Measurements from ENCODE around the gene SMARCAL1.

SMARCAL1 gene

GRCh38 chr2:216498379-216499352 lies 86.4 kb downstream of the SMARCAL1 start, which contains the start of gene RPL37A (continued):
- TF ChIP-seq PATZ1 (tag by site-specific recombination; IDR thresholded peaks at IDR 0.05) (0 out of 2 replicates have a peak, but pooled peaks have one; percentile 45), ZNF501 (tag by site-specific recombination; IDR thresholded peaks at IDR 0.05) (peak; percentile 91), ZNF24 (tag by site-specific recombination; IDR thresholded peaks at IDR 0.05) (peak; percentile 39), ZFP37 (tag by site-specific recombination; IDR thresholded peaks at IDR 0.05) (peak; percentile 93), HOXC10 (CRISPR knock-in tag; IDR thresholded peaks at IDR 0.05) (no peak), ZBTB21 (tag by site-specific recombination; IDR thresholded peaks at IDR 0.05) (0 out of 2 replicates have a peak, but pooled peaks have one; percentile 11)

GRCh38 chr2:216499641-216500218 lies 87.4 kb downstream of the SMARCAL1 start:
- Histone ChIP-seq H3K27ac (ENCODE audit: extremely low read depth, low read depth, low read length) (peak overlapping the region; percentile 98; the same call in 1 of the 2 replicates), H3K4me1 (ENCODE audit: control insufficient read depth, insufficient read depth, low read length) (peaks cover 8% of the 10 kb centered on the region; the same call in 1 of the 2 replicates), H3K36me3 (ENCODE audit: control insufficient read depth in 2 of 2, insufficient read depth in 1 of 2, low read length in 2 of 2) (peaks cover 46 to 58% of the 10 kb centered on the region in 2 experiments), H3K9me3 (ENCODE audit: control insufficient read depth, insufficient read depth, low read depth, low read length) (no peaks in the 10 kb centered on the region), H3K4me3 (ENCODE audit: low read depth, low read length) (peak overlapping the region; percentile 95)
- TF ChIP-seq ZSCAN30 (tag by site-specific recombination; IDR thresholded peaks at IDR 0.05) (no peak), KLF9 (tag by site-specific recombination; IDR thresholded peaks at IDR 0.05; ENCODE audit: low read depth) (no peak), ZNF335 (tag by site-specific recombination; conservative IDR thresholded peaks at IDR 0.05) (no peak), ZNF549 (tag by site-specific recombination; IDR thresholded peaks at IDR 0.05) (no peak), ZBTB6 (tag by site-specific recombination; IDR thresholded peaks at IDR 0.05) (no peak), ZNF521 (tag by site-specific recombination; IDR thresholded peaks at IDR 0.05) (no peak), ZNF311 (tag by site-specific recombination; IDR thresholded peaks at IDR 0.05; ENCODE audit: borderline replicate concordance) (no peak), ZIC2 (tag by site-specific recombination; IDR thresholded peaks at IDR 0.05) (no peak), ZNF621 (tag by site-specific recombination; IDR thresholded peaks at IDR 0.05) (no peak), ZNF184 (tag by site-specific recombination; IDR thresholded peaks at IDR 0.05) (no peak), ZNF175 (tag by site-specific recombination; IDR thresholded peaks at IDR 0.05) (no peak), ZNF48 (tag by site-specific recombination; IDR thresholded peaks at IDR 0.05) (no peak), ZBTB17 (tag by site-specific recombination; IDR thresholded peaks at IDR 0.05) (no peak), ZNF155 (tag by site-specific recombination; IDR thresholded peaks at IDR 0.05) (no peak), ZNF202 (tag by site-specific recombination; IDR thresholded peaks at IDR 0.05; ENCODE audit: borderline replicate concordance) (no peak), EGR2 (tag by site-specific recombination; IDR thresholded peaks at IDR 0.05; ENCODE audit: low read depth) (no peak)
- ChIA-PET CTCF (no interaction called here), POLR2A (no interaction called here)

Measured in HEK293 (cell line).